SK-N-SH treated with all-trans-retinoic acid at 6 μM for 48 hours (cell line): Measurements from ENCODE around the gene OXCT1.

Experiments
- ATAC-seq: fragments of 200-7000 bp; cut with Tn5 transposase; 3 replicates; pipeline ENCODE4 v1.9.1; 2020; ENCODE audit warnings: mild to moderate bottlenecking, moderate library complexity
- ARNTL ChIP-seq: fragments of 450-650 bp; formaldehyde crosslinking; IDR thresholded peaks from 2 replicates; pipeline ENCODE4 v1.5.0; 2020; ENCODE audit warnings: low read depth, mild to moderate bottlenecking, moderate library complexity, borderline replicate concordance
- BACH2 ChIP-seq: fragments of 250-450 bp; sonication (Bioruptor Pico); IDR thresholded peaks from 2 replicates; pipeline ENCODE4 v1.9.0; 2021; ENCODE audit warnings: mild to moderate bottlenecking, borderline replicate concordance
- CSDC2 ChIP-seq: fragments of 250-450 bp; sonication (Bioruptor Pico); IDR thresholded peaks from 2 replicates; pipeline ENCODE4 v1.5.0; 2020; ENCODE audit warnings: mild to moderate bottlenecking, moderate library complexity
- ESRRG ChIP-seq: fragments of 250-450 bp; sonication (Bioruptor Pico); IDR thresholded peaks from 2 replicates; pipeline ENCODE4 v1.6.1; 2021; ENCODE audit warnings: mild to moderate bottlenecking
- GLIS3 ChIP-seq: fragments of 250-450 bp; sonication (Bioruptor Pico); IDR thresholded peaks from 2 replicates; pipeline ENCODE4 v1.5.0; 2020; ENCODE audit warnings: mild to moderate bottlenecking, moderate library complexity
- ISL1 ChIP-seq: fragments of 250-450 bp; sonication (Bioruptor Pico); IDR thresholded peaks from 2 replicates; pipeline ENCODE4 v2.1.2; 2022; ENCODE audit warnings: mild to moderate bottlenecking, moderate library complexity
- PPARA ChIP-seq: fragments of 250-450 bp; sonication (Bioruptor Pico); IDR thresholded peaks from 2 replicates; pipeline ENCODE4 v1.5.0; 2020; ENCODE audit warnings: mild to moderate bottlenecking, borderline replicate concordance
- RARB ChIP-seq: fragments of 250-450 bp; sonication (Bioruptor Pico); IDR thresholded peaks from 2 replicates; pipeline ENCODE4 v1.8.0; 2021; ENCODE audit warnings: mild to moderate bottlenecking, moderate library complexity
- SNAI2 ChIP-seq: fragments of 250-450 bp; sonication (Bioruptor Pico); IDR thresholded peaks from 2 replicates; pipeline ENCODE4 v1.5.0; 2020; ENCODE audit warnings: mild to moderate bottlenecking, moderate library complexity
- TCF4 ChIP-seq: fragments of 250-450 bp; sonication (Bioruptor Pico); IDR thresholded peaks from 2 replicates; pipeline ENCODE4 v1.8.0; 2021; ENCODE audit warnings: mild to moderate bottlenecking, moderate library complexity, borderline replicate concordance
- TOX ChIP-seq: fragments of 250-450 bp; sonication (Bioruptor Pico); IDR thresholded peaks from 2 replicates; pipeline ENCODE4 v1.8.0; 2021; ENCODE audit warnings: mild to moderate bottlenecking, moderate library complexity, borderline replicate concordance
- ZC3H10 ChIP-seq: fragments of 250-450 bp; sonication (Bioruptor Pico); IDR thresholded peaks from 2 replicates; pipeline ENCODE4 v1.5.1; 2021; ENCODE audit warnings: mild to moderate bottlenecking, moderate library complexity
- ZFP3 ChIP-seq: fragments of 250-450 bp; sonication (Bioruptor Pico); IDR thresholded peaks from 2 replicates; pipeline ENCODE4 v1.5.0; 2020; ENCODE audit warnings: mild to moderate bottlenecking, moderate library complexity
- ZFP30 ChIP-seq: fragments of 450-650 bp; formaldehyde crosslinking; IDR thresholded peaks from 2 replicates; pipeline ENCODE4 v1.5.0; 2022; ENCODE audit warnings: mild to moderate bottlenecking, moderate library complexity
- ZNF565 ChIP-seq: fragments of 450-650 bp; formaldehyde crosslinking; conservative IDR thresholded peaks from 2 replicates; pipeline ENCODE4 v1.5.0; 2020; ENCODE audit warnings: low read depth, mild to moderate bottlenecking, moderate library complexity
- ZNF70 ChIP-seq: fragments of 450-650 bp; formaldehyde crosslinking; IDR thresholded peaks from 2 replicates; pipeline ENCODE4 v1.5.0; 2020; ENCODE audit warnings: mild to moderate bottlenecking, moderate library complexity
- ZNF8 ChIP-seq: fragments of 450-650 bp; formaldehyde crosslinking; IDR thresholded peaks from 2 replicates; pipeline ENCODE4 v1.5.0; 2020; ENCODE audit warnings: mild to moderate bottlenecking, moderate library complexity
- TF ChIP-seq, protein P1 (sequence below): fragments of 250-450 bp; sonication (Bioruptor Pico); IDR thresholded peaks from 2 replicates; pipeline ENCODE4 v1.8.0; 2021; ENCODE audit warnings: low read depth, mild to moderate bottlenecking, moderate library complexity, borderline replicate concordance
- TF ChIP-seq, protein P2 (sequence below): fragments of 250-450 bp; sonication (Bioruptor Pico); IDR thresholded peaks from 2 replicates; pipeline ENCODE4 v1.8.0; 2020; ENCODE audit warnings: mild to moderate bottlenecking, moderate library complexity, borderline replicate concordance
- TF ChIP-seq, protein P3 (sequence below): fragments of 250-450 bp; sonication (Bioruptor Pico); IDR thresholded peaks from 2 replicates; pipeline ENCODE4 v1.5.1; 2021; ENCODE audit warnings: mild to moderate bottlenecking, moderate library complexity

Gene OXCT1

DNA sequence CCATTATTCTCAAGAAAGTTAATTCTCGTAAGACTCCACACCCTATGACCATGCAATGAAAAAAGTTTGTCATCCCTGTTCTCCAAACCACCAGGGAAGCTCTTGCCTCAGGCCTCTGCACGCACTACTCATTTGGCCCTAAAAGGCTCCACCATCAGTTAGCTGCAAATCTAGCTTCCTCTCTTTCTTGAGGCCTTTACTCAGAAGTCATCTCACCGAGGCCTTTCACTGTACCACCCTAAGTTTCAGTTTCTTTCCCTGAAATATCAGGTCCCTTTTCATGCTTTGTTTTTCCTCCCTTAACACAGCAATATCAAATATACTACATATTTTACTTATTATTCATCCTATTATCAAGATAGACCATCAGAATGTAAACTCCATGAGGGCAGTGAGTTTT, 39.1 kb downstream of the OXCT1 start:
- TF ChIP-seq, protein P1, sequence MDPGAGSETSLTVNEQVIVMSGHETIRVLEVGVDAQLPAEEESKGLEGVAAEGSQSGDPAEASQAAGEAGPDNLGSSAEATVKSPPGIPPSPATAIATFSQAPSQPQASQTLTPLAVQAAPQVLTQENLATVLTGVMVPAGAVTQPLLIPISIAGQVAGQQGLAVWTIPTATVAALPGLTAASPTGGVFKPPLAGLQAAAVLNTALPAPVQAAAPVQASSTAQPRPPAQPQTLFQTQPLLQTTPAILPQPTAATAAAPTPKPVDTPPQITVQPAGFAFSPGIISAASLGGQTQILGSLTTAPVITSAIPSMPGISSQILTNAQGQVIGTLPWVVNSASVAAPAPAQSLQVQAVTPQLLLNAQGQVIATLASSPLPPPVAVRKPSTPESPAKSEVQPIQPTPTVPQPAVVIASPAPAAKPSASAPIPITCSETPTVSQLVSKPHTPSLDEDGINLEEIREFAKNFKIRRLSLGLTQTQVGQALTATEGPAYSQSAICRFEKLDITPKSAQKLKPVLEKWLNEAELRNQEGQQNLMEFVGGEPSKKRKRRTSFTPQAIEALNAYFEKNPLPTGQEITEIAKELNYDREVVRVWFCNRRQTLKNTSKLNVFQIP (CRISPR knock-in tag): no peak
- no peak for TF ChIP-seq BACH2
- no peak for TF ChIP-seq ZFP3
- TF ChIP-seq ZC3H10 (CRISPR knock-in tag): no peak
- TF ChIP-seq ZNF565 (CRISPR knock-in tag): no peak
- no peak for TF ChIP-seq ZNF70
- ATAC-seq: no peak

DNA sequence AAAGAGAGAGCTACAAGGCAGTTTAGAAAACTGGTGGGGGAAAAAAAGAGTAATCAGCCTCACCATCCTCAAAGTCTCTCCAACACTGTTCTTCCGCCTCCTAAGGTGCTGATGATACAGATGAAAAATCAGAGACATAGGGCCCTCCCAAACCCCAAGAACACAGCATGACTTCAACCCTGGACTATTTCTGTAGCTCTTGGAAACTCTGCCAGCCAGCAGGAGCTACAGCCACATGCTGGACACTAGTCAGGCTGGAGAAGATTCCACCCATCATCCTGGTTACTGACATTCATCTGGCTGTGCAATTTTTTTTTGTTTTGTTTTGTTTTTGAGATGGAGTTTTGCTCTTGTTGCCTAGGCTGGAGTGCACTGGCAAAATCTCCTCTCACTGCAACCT, 42.4 kb downstream of the OXCT1 start:
- TF ChIP-seq TOX (no peak), GLIS3 (CRISPR knock-in tag) (no peak), TCF4 (no peak), ZNF565 (CRISPR knock-in tag) (no peak), BACH2 (no peak), ZFP30 (CRISPR knock-in tag) (no peak), ZNF8 (CRISPR knock-in tag) (no peak)
- no peak for ATAC-seq

DNA sequence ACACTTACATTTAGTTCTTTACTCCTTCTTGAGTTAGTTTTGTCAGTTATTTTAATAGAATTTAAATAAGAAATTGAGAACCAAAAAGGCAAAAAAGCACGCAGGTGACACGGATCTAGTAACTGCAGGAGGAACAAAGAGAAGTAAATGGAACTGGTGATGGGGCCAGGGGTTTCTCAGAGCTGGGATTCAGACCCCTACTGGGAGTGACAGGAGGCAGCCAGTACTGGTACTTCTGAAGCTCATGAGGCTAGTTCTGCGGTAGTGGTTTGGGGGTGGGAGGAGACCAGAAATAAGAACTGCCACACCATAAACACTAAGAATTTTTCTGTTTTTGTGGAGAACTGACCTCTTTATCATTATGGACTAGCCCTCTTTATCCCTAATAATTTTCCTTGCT, 48.2 kb downstream of the OXCT1 start:
- ATAC-seq: no peak
- TF ChIP-seq ZNF565 (CRISPR knock-in tag): no peak

DNA sequence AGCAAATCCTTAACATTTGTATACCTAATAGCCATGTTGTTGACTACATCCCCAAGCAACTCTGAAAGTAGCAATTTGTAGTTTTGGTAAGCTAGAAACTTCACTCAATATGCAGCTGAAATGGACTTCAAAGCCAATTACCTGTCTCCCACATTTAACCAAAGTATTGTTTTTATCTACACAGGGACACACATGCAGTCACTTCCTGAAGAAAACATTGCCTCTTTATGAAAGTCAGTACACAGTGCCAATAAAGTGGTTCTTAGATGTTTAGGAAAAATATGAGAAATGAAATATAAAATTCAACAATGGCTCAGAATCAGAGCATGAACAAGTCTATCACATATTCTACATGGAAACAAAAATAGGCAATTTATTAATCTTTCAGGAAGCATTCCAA, 49.2 kb downstream of the OXCT1 start:
- no peak for TF ChIP-seq ZNF565 (CRISPR knock-in tag)
- no peak for TF ChIP-seq ZFP30 (CRISPR knock-in tag)
- TF ChIP-seq, protein P1 (CRISPR knock-in tag): no peak
- TF ChIP-seq ESRRG (CRISPR knock-in tag): no peak
- ATAC-seq: no peak

DNA sequence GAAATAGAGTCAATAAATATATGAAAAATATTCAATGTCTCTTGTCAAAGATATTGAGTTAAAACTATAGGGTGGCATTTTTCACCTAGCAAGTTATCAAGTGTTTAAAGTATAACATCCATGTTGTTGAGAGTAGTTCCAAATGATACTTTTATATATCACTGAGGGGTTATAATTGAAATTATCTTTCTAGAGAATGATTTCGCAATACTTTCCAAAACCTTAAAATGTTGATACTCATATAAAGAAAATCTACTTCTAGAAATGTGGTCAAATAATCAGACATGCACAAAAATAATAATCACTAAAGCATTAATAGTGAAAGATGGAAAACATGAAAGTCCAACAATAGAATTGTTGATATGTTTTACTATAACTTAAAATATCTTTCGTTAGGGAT, 50.1 kb downstream of the OXCT1 start:
- no peak for ATAC-seq
- TF ChIP-seq GLIS3 (CRISPR knock-in tag): no peak
- no peak for TF ChIP-seq ZFP30 (CRISPR knock-in tag)
- TF ChIP-seq, protein P2, sequence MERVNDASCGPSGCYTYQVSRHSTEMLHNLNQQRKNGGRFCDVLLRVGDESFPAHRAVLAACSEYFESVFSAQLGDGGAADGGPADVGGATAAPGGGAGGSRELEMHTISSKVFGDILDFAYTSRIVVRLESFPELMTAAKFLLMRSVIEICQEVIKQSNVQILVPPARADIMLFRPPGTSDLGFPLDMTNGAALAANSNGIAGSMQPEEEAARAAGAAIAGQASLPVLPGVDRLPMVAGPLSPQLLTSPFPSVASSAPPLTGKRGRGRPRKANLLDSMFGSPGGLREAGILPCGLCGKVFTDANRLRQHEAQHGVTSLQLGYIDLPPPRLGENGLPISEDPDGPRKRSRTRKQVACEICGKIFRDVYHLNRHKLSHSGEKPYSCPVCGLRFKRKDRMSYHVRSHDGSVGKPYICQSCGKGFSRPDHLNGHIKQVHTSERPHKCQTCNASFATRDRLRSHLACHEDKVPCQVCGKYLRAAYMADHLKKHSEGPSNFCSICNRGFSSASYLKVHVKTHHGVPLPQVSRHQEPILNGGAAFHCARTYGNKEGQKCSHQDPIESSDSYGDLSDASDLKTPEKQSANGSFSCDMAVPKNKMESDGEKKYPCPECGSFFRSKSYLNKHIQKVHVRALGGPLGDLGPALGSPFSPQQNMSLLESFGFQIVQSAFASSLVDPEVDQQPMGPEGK (CRISPR knock-in tag): no peak
- no peak for TF ChIP-seq ISL1 (CRISPR knock-in tag)
- no peak for TF ChIP-seq ZNF70
- TF ChIP-seq ZFP3: no peak
- TF ChIP-seq ARNTL: no peak
- TF ChIP-seq CSDC2 (CRISPR knock-in tag): no peak
- no peak for TF ChIP-seq ZNF565 (CRISPR knock-in tag)
- no peak for TF ChIP-seq ZC3H10 (CRISPR knock-in tag)
- TF ChIP-seq RARB (CRISPR knock-in tag): no peak
- TF ChIP-seq BACH2: no peak
- no peak for TF ChIP-seq SNAI2
- no peak for TF ChIP-seq ESRRG (CRISPR knock-in tag)
- TF ChIP-seq, protein P3, sequence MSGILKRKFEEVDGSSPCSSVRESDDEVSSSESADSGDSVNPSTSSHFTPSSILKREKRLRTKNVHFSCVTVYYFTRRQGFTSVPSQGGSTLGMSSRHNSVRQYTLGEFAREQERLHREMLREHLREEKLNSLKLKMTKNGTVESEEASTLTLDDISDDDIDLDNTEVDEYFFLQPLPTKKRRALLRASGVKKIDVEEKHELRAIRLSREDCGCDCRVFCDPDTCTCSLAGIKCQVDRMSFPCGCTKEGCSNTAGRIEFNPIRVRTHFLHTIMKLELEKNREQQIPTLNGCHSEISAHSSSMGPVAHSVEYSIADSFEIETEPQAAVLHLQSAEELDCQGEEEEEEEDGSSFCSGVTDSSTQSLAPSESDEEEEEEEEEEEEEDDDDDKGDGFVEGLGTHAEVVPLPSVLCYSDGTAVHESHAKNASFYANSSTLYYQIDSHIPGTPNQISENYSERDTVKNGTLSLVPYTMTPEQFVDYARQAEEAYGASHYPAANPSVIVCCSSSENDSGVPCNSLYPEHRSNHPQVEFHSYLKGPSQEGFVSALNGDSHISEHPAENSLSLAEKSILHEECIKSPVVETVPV (CRISPR knock-in tag): no peak
- no peak for TF ChIP-seq PPARA (CRISPR knock-in tag)
